MCF 10A (cell line): ENCODE measurements around the gene ZNF804A. TPM values are rescaled to one million over a fixed set of nuclear protein-coding genes. Genes with fewer than 3 reads are reported as not detected.

ENCODE experiments used
- BruUV-seq: library from RNA; stranded (reverse); fragments of 400-500 nt; replicated peaks from 2 replicates; lab custom pipeline; 2021; lab: Mats Ljungman, UMichigan
- CTCF ChIA-PET: fragments of 300-600 bp; sonication (Branson Sonifier 250); formaldehyde crosslinking; extraction: SDS; loops from one replicate; lab custom pipeline; 2021; ENCODE audit warnings: antibody characterized with exemption, inconsistent platforms; lab: Yijun Ruan, JAX
- POLR2A ChIA-PET: fragments of 300-600, 350-650 bp; sonication (Branson Sonifier 250); formaldehyde crosslinking; extraction: SDS; loops from one replicate; lab custom pipeline; 2020; ENCODE audit warnings: antibody characterized with exemption, inconsistent platforms; lab: Yijun Ruan, JAX
- DNase-seq: peaks from one replicate; pipeline ENCODE4 v3.0.0-alpha.2; 2018; ENCODE audit not compliant: unreplicated experiment
- H3K27ac Mint-ChIP-seq: one replicate; pipeline ENCODE4 v1.8.0; 2022; ENCODE audit warnings: mild to moderate bottlenecking, low read depth, mixed read lengths; ENCODE audit not compliant: unreplicated experiment
- H3K27me3 Mint-ChIP-seq: one replicate; pipeline ENCODE4 v1.8.0; 2022; ENCODE audit warnings: mixed read lengths; ENCODE audit not compliant: insufficient read depth, unreplicated experiment
- H3K36me3 Mint-ChIP-seq: one replicate; pipeline ENCODE4 v1.8.0; 2022; ENCODE audit warnings: mild to moderate bottlenecking, moderate library complexity, mixed read lengths; ENCODE audit not compliant: insufficient read depth, unreplicated experiment
- H3K4me1 Mint-ChIP-seq: one replicate; pipeline ENCODE4 v1.8.0; 2022; ENCODE audit warnings: mixed read lengths; ENCODE audit not compliant: insufficient read depth, unreplicated experiment
- H3K4me3 Mint-ChIP-seq: one replicate; pipeline ENCODE4 v1.8.0; 2022; ENCODE audit warnings: mild to moderate bottlenecking, moderate library complexity, mixed read lengths; ENCODE audit not compliant: unreplicated experiment
- H3K9me3 Mint-ChIP-seq: one replicate; pipeline ENCODE4 v1.8.0; 2022; ENCODE audit warnings: mixed read lengths; ENCODE audit not compliant: unreplicated experiment
- CTCF ChIP-seq: fragments of 200-600 bp; IDR thresholded peaks from one replicate; pipeline ENCODE4 v1.8.0; 2022; ENCODE audit warnings: antibody characterized with exemption, mild to moderate bottlenecking; ENCODE audit not compliant: unreplicated experiment
- intact Hi-C: fragments of 100-400 bp; cut with micrococcal nuclease; formaldehyde crosslinking; loops from 2 replicates; pipeline ENCODE4 v1.14.1; 2022
- total RNA-seq: library from RNA; stranded (reverse); gene quantifications from 2 replicates; pipeline ENCODE4 v1.2.3, GENCODE V29; 2022

The ZNF804A gene
- total RNA-seq, 1 experiment from 2014 or later: not detected

GRCh38 chr2:184945824-184946223, 347.5 kb downstream of the ZNF804A start:
- BruUV-seq: no TSS peak
- ChIA-PET CTCF (interaction anchor here (0.7 kb wide), 1 partner anchor 163 kb away, joined by 3 read pairs; no protein-coding TSS in a partner anchor), POLR2A (interaction anchor here (1.0 kb wide), 1 partner anchor 9 kb away, joined by 3 read pairs; no protein-coding TSS in a partner anchor)
- Mint-ChIP-seq H3K4me3 (no peak overlapping the region), H3K27ac (no peak overlapping the region), H3K4me1 (no peaks in the 10 kb centered on the region), H3K27me3 (no peaks in the 10 kb centered on the region), H3K9me3 (no peaks in the 10 kb centered on the region), H3K36me3 (no peaks in the 10 kb centered on the region)
- no peak for TF ChIP-seq CTCF
- DNase-seq: no peak
- intact Hi-C loops: no loop called here

GRCh38 chr2:184956856-184957255, 358.5 kb downstream of the ZNF804A start:
- POLR2A ChIA-PET: no interaction called here
- no peak for TF ChIP-seq CTCF
- CTCF ChIA-PET: no interaction called here
- intact Hi-C loops: no loop called here
- no peaks in the 10 kb centered on the region for H3K4me1 Mint-ChIP-seq
- no peaks in the 10 kb centered on the region for H3K9me3 Mint-ChIP-seq
- no peak overlapping the region for H3K27ac Mint-ChIP-seq
- H3K4me3 Mint-ChIP-seq: no peak overlapping the region
- DNase-seq: no peak
- BruUV-seq: no TSS peak
- H3K27me3 Mint-ChIP-seq: no peaks in the 10 kb centered on the region
- no peaks in the 10 kb centered on the region for H3K36me3 Mint-ChIP-seq

- Mint-ChIP-seq H3K27me3 (no peaks in the 10 kb centered on the region), H3K36me3 (no peaks in the 10 kb centered on the region), H3K27ac (no peak overlapping the region), H3K9me3 (no peaks in the 10 kb centered on the region), H3K4me1 (no peaks in the 10 kb centered on the region), H3K4me3 (no peak overlapping the region)
- DNase-seq: no peak
- intact Hi-C loops: no loop called here
- no peak for TF ChIP-seq CTCF
- BruUV-seq: no TSS peak
- CTCF ChIA-PET: interaction anchor here (1.0 kb wide), 1 partner anchor 12 kb away, joined by 3 read pairs; no protein-coding TSS in a partner anchor
- POLR2A ChIA-PET: no interaction called here
Measured at GRCh38 chr2:184971546-184972068, 373.3 kb downstream of the ZNF804A start.
